Neutrophil (primary cell): ENCODE results near the gene HS1BP3.

Experiments used
- H3K27ac ChIP-seq: fragments of 200-600 bp; sonication (generic); 2 replicates; pipeline ENCODE4 v1.5.1; 2016; ENCODE audit warnings: mild to moderate bottlenecking, moderate library complexity
- H3K27me3 ChIP-seq: fragments of 200-600 bp; sonication (generic); 2 replicates; pipeline ENCODE4 v1.6.0; 2016; ENCODE audit warnings: mild to moderate bottlenecking
- H3K36me3 ChIP-seq: fragments of 200-600 bp; sonication (generic); 2 replicates; pipeline ENCODE4 v1.5.1; 2017
- H3K4me1 ChIP-seq, 2 experiments: fragments of 200-600 bp in 1 of 2; sonication (generic) in 1 of 2; 1 replicate in 1 of 2; 2 replicates in 1 of 2; pipeline versions ENCODE4 v1.5.1 to v1.6.1; 2013 to 2016; ENCODE audit warnings: low read depth in 1 of 2, low read length in 1 of 2, mild to moderate bottlenecking in 1 of 2, moderate library complexity in 1 of 2; ENCODE audit not compliant: control insufficient read depth in 1 of 2, insufficient read depth in 1 of 2
- H3K4me3 ChIP-seq, 2 experiments: fragments of 200-600 bp in 1 of 2; sonication (generic) in 1 of 2; 1 replicate in 1 of 2; 2 replicates in 1 of 2; pipeline ENCODE4 v1.5.1; 2013 to 2016; ENCODE audit warnings: low read depth in 1 of 2, low read length in 1 of 2, mild to moderate bottlenecking in 1 of 2, moderate library complexity in 1 of 2
- H3K9me3 ChIP-seq: fragments of 200-600 bp; sonication (generic); 2 replicates; pipeline ENCODE4 v1.5.1; 2016
- CTCF ChIP-seq: fragments of 200-600 bp; sonication (generic); IDR thresholded peaks from 2 replicates; pipeline ENCODE4 v1.5.1; 2016; ENCODE audit warnings: antibody characterized with exemption

HS1BP3 gene

GRCh38 chr2:20647738-20648137, 3.2 kb downstream of the HS1BP3 start:
- H3K36me3 ChIP-seq = peaks cover 40% of the 10 kb centered on the region
- no peak overlapping the region for H3K4me3 ChIP-seq
- peaks cover 26 to 38% of the 10 kb centered on the region in 2 experiments for H3K4me1 ChIP-seq
- H3K9me3 ChIP-seq = no peaks in the 10 kb centered on the region
- no peak for TF ChIP-seq CTCF
- no peaks in the 10 kb centered on the region for H3K27me3 ChIP-seq
- H3K27ac ChIP-seq = no peak overlapping the region

- Histone ChIP-seq H3K9me3 (no peaks in the 10 kb centered on the region), H3K4me3 (no peak overlapping the region), H3K27me3 (no peaks in the 10 kb centered on the region), H3K27ac (no peak overlapping the region), H3K36me3 (peaks cover 45% of the 10 kb centered on the region), H3K4me1 (peaks cover 26 to 35% of the 10 kb centered on the region in 2 experiments)
- TF ChIP-seq CTCF = no peak
Measured at GRCh38 chr2:20647211-20647610, 3.7 kb downstream of the HS1BP3 start.

- peaks cover 22 to 28% of the 10 kb centered on the region in 2 experiments for H3K4me1 ChIP-seq
- no peaks in the 10 kb centered on the region for H3K9me3 ChIP-seq
- H3K4me3 ChIP-seq = no peak overlapping the region
- H3K27me3 ChIP-seq = no peaks in the 10 kb centered on the region
- H3K36me3 ChIP-seq = peaks cover 53% of the 10 kb centered on the region
- no peak for TF ChIP-seq CTCF
- no peak overlapping the region for H3K27ac ChIP-seq
Measured at GRCh38 chr2:20646446-20646845, 4.5 kb downstream of the HS1BP3 start.

- H3K27ac ChIP-seq = no peak overlapping the region
- TF ChIP-seq CTCF = no peak
- H3K36me3 ChIP-seq = peaks cover 60% of the 10 kb centered on the region
- H3K27me3 ChIP-seq = no peaks in the 10 kb centered on the region
- H3K4me3 ChIP-seq = no peak overlapping the region
- peaks cover 18 to 24% of the 10 kb centered on the region in 2 experiments for H3K4me1 ChIP-seq
- H3K9me3 ChIP-seq = no peaks in the 10 kb centered on the region
Measured at GRCh38 chr2:20645761-20646160, 5.1 kb downstream of the HS1BP3 start.

- no peaks in the 10 kb centered on the region for H3K9me3 ChIP-seq
- H3K27ac ChIP-seq = no peak overlapping the region
- H3K36me3 ChIP-seq = peaks cover 64% of the 10 kb centered on the region
- peaks cover 15 to 22% of the 10 kb centered on the region in 2 experiments for H3K4me1 ChIP-seq
- TF ChIP-seq CTCF = no peak
- H3K27me3 ChIP-seq = no peaks in the 10 kb centered on the region
- H3K4me3 ChIP-seq = no peak overlapping the region
Measured at GRCh38 chr2:20645301-20645701, 5.6 kb downstream of the HS1BP3 start.

- Histone ChIP-seq H3K9me3 (no peaks in the 10 kb centered on the region), H3K27me3 (no peaks in the 10 kb centered on the region), H3K4me1 (peaks cover under 1 to 7% of the 10 kb centered on the region in 2 experiments), H3K4me3 (no peak overlapping the region), H3K27ac (no peak overlapping the region), H3K36me3 (peaks cover 79% of the 10 kb centered on the region)
- TF ChIP-seq CTCF = no peak
Measured at GRCh38 chr2:20643826-20644225, 7.1 kb downstream of the HS1BP3 start.
